ENCODE data around the gene LRRC56.

The LRRC56 gene

DNA sequence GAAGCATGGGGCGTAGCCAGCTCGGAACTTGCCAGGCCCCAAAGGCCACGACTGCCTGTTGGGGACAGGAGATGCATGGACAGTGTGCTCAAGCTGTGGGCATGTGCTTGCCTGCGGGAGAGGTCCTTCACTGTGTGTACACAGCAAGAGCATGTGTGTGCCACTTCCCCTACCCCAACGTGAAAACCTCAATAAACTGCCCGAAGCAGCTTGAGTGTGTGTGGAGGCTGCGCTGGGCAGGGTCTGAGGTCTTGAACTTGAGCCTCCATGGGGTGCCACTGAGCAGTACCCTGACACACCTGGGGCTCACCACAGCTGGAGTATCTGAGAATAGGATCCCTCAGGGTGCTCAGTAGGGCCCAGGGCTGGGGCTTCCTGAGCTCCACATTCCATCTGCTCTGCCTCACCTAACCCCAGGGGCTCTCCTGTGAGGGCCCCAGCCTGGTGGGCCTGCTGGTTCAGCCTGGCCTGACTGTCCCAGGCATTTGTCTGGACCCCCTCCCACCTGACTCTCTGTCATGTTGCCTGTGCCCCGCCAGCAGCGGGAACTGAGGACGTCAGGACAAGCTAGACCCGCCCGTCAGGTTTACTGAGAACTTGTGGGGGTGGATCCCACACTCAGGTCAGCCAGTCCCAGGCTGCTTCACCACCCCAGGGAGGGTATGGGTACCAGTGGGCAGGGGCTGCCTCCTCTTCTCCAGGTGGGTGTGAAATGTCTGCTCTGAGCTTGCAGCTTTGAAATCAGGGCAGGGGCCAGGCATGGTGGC lies 26.7 kb downstream of the LRRC56 start:
- no peaks in the 10 kb centered on the region for H3K79me2 ChIP-seq
- H3K27ac ChIP-seq, result no peak overlapping the region
- no peak overlapping the region for H2AFZ ChIP-seq
- H3K27me3 ChIP-seq (ENCODE audit: control insufficient read depth, insufficient read depth, low read length), result no peaks in the 10 kb centered on the region
- H3K9ac ChIP-seq, result no peak overlapping the region
- H3K4me3 ChIP-seq (ENCODE audit: low read depth, low read length), result no peak overlapping the region
- H3K4me2 ChIP-seq (ENCODE audit: low read length), result no peak overlapping the region
- no peaks in the 10 kb centered on the region for H3K9me3 ChIP-seq (ENCODE audit: control insufficient read depth, low read length)
- H3K4me1 ChIP-seq, result no peaks in the 10 kb centered on the region
- H3K36me3 ChIP-seq (ENCODE audit: control insufficient read depth, insufficient read depth, low read length), result no peaks in the 10 kb centered on the region
- TF ChIP-seq, protein P1, sequence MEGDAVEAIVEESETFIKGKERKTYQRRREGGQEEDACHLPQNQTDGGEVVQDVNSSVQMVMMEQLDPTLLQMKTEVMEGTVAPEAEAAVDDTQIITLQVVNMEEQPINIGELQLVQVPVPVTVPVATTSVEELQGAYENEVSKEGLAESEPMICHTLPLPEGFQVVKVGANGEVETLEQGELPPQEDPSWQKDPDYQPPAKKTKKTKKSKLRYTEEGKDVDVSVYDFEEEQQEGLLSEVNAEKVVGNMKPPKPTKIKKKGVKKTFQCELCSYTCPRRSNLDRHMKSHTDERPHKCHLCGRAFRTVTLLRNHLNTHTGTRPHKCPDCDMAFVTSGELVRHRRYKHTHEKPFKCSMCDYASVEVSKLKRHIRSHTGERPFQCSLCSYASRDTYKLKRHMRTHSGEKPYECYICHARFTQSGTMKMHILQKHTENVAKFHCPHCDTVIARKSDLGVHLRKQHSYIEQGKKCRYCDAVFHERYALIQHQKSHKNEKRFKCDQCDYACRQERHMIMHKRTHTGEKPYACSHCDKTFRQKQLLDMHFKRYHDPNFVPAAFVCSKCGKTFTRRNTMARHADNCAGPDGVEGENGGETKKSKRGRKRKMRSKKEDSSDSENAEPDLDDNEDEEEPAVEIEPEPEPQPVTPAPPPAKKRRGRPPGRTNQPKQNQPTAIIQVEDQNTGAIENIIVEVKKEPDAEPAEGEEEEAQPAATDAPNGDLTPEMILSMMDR (IDR thresholded peaks at IDR 0.05), result no peak

DNA sequence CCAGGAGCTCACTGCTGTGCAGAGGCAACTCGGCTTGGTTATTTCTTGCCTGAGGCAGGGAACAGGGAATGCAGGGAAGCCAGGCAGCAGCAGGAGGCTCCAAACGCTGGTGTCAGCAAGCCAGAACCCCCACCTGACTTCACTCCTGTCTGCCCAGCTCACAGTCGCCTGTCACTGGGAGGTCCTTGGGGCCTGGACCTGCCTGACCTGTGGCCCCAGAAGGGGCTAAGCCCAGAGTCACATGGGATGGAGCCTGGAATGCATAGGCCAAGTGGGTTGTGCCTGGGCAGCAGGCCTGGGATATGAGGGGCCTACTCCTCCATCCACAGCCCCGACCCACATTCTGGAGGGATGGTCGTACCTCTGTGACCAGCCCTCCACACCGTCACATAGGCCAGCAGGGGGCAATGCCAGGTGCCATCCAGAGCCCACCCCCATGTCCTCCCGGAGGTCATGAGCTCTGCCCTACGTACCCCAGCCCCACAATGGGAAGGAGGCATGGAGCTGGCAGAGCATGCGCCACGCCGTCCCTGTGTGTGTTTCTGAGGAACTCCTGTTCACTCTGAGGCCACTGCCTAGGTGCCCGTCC lies 28.7 kb downstream of the LRRC56 start:
- H2AFZ ChIP-seq, result no peak overlapping the region
- no peak overlapping the region for H3K4me2 ChIP-seq (ENCODE audit: low read length)
- TF ChIP-seq, protein P1 (IDR thresholded peaks at IDR 0.05), result no peak
- H3K9me3 ChIP-seq (ENCODE audit: control insufficient read depth, low read length), result no peaks in the 10 kb centered on the region
- H3K4me1 ChIP-seq, result no peaks in the 10 kb centered on the region
- no peaks in the 10 kb centered on the region for H3K79me2 ChIP-seq
- H3K9ac ChIP-seq, result no peak overlapping the region
- no peak overlapping the region for H3K4me3 ChIP-seq (ENCODE audit: low read depth, low read length)
- no peaks in the 10 kb centered on the region for H3K36me3 ChIP-seq (ENCODE audit: control insufficient read depth, insufficient read depth, low read length)
- H3K27me3 ChIP-seq (ENCODE audit: control insufficient read depth, insufficient read depth, low read length), result no peaks in the 10 kb centered on the region
- H3K27ac ChIP-seq, result no peak overlapping the region

DNA sequence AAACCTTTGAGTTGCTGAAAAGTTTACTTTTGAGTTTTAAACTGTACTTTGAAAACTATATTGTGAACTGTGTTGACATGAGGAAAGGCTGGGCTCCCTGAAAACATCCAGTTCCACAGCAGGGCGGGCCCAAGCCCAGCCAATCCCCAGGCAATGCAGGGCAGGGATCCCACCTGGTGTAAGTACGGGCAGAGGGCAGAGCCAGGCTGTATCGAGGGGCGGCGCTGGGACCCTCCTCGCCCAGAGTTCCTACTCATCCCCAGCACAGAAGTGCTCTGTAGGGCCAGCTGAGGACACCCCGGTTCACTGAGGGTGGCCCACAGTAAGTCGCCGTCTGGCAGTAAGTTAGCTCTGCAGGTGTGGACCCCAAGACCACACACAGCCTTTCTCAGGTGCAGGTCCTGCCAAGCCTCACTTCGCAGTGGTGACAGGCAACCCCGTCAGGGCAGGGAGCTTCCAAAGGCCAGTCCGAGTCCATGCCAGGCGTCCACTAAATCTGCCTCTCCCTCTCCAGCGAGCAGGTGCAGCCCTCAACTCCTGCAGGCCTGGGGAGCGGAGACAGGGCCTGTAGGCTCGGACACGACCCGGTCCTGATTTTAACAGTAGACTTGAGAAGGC lies 29.8 kb downstream of the LRRC56 start:
- Histone ChIP-seq H3K36me3 (ENCODE audit: control insufficient read depth, insufficient read depth, low read length) (no peaks in the 10 kb centered on the region), H3K9ac (no peak overlapping the region), H3K79me2 (no peaks in the 10 kb centered on the region), H3K4me3 (ENCODE audit: low read depth, low read length) (no peak overlapping the region), H3K4me2 (ENCODE audit: low read length) (no peak overlapping the region), H3K4me1 (no peaks in the 10 kb centered on the region), H3K9me3 (ENCODE audit: control insufficient read depth, low read length) (no peaks in the 10 kb centered on the region), H3K27me3 (ENCODE audit: control insufficient read depth, insufficient read depth, low read length) (no peaks in the 10 kb centered on the region), H3K27ac (no peak overlapping the region), H2AFZ (no peak overlapping the region)
- TF ChIP-seq, protein P1 (IDR thresholded peaks at IDR 0.05), result no peak

DNA sequence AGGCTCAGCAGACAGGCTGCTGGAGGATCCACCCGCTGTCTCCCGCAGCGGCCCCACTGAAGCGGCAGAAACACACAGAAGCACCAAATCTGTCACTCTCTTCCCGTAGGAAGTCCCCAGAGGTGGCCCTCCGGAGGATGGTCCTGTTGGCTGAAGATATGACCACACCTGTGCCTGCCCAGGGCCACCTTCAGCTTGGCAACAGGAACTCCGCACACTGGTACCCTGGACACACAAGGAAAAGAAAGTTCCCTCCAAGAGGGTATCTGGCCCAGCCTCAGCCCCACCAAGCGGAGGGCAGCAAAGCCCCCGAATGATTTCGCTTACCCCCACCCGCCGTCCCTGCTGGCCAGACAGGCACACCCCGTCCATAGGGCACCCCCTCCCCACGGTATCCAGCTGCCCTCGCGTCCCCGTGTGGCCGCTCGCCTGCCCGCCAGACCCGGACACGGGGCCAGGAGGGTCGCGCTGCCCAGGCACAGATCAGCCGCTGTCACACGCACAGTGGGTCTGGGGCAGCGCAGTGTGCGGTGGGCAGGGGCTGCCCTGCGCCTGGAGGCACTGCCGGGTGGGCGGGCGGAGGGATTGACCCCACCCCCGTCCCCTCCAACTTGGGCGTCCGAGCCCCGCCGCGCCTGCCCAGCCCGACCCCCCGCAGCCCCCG lies 30.4 kb downstream of the LRRC56 start:
- Histone ChIP-seq H3K27me3 (ENCODE audit: control insufficient read depth, insufficient read depth, low read length) (no peaks in the 10 kb centered on the region), H3K27ac (no peak overlapping the region), H2AFZ (no peak overlapping the region), H3K4me1 (no peaks in the 10 kb centered on the region), H3K9ac (no peak overlapping the region), H3K4me3 (ENCODE audit: low read depth, low read length) (no peak overlapping the region), H3K36me3 (ENCODE audit: control insufficient read depth, insufficient read depth, low read length) (no peaks in the 10 kb centered on the region), H3K79me2 (no peaks in the 10 kb centered on the region), H3K9me3 (ENCODE audit: control insufficient read depth, low read length) (no peaks in the 10 kb centered on the region), H3K4me2 (ENCODE audit: low read length) (peak overlapping the region; percentile 42)
- TF ChIP-seq, protein P1 (IDR thresholded peaks at IDR 0.05), result no peak

Data from parathyroid adenoma (tissue), 2 donors.